ENCODE results near the gene PKIB. TPM values are rescaled to one million over a fixed set of nuclear protein-coding genes. Genes with fewer than 3 reads are reported as not detected.

Gene PKIB
- total and polyA plus RNA-seq, 10 of the 15 experiments (the other 5 are each of a cell fraction or from before 2014, with no cell fraction given) = 0.20 to 1.8 (median 0.87) TPM

DNA sequence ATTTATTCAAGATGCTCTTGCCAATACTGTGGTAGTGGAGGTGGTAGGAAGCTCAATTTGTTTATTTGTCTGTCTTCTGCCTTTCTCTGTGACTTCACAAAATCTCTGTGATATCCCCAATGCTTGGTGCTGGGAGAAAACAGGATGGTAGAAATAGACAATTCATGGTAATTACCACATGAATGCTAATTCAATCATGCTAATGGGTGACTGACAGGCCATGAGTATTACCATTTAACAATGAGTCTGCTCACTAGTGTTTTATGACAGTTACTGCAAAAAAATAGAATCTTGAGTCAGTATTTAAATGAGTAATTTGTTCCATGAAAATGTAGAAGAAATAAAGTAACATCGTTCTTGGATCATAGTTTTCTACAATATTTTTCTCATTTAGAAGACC lies 117.0 kb downstream of the PKIB start:
- H3K27ac ChIP-seq (ENCODE audit: control insufficient read depth, insufficient read depth) = no peak overlapping the region
- DNase-seq (ENCODE audit: low read depth, low spot score) (no peak), ATAC-seq (no peak), FAIRE-seq (no peak)
- no peak overlapping the region for H3K4me2 ChIP-seq (ENCODE audit: control insufficient read depth, insufficient read depth)
- no peak overlapping the region for H2AFZ ChIP-seq (ENCODE audit: control insufficient read depth, low read depth, low read length)
- in situ Hi-C loops (cut with MboI) (loop anchor here (5.0 kb wide), 1 partner anchor 585 kb away; no protein-coding TSS in a partner anchor), intact Hi-C loops (cut with micrococcal nuclease; ENCODE audit: unreplicated experiment) (loop anchor here (5.0 kb wide), 1 partner anchor 115 kb away; the partner anchor contains the start of gene PKIB)
- H3K36me3 ChIP-seq (ENCODE audit: control insufficient read depth in 2 of 2, insufficient read depth in 2 of 2, low read length in 1 of 2) = no peaks in the 10 kb centered on the region
- WGBS (ENCODE audit: insufficient coverage, insufficient replicate concordance, low lambda C conversion rate, missing lambda C conversion rate) = 0% methylated on average over 1 of the region's 1 CpG
- ChIA-PET POLR2A (interaction anchor here (1.0 to 1.4 kb wide), 4 partner anchors 12 to 111 kb away, joined by 3 to 4 read pairs (median 3); no protein-coding TSS in a partner anchor), SMC1A (ENCODE audit: uncharacterized antibody, unreplicated experiment) (interaction anchor here (0.8 to 13.0 kb wide), 20 partner anchors 11 to 255 kb away, joined by 3 to 237 read pairs (median 4); partner anchors contain the start of genes PKIB, SERINC1 and SMPDL3A), RAD21 (ENCODE audit: unreplicated experiment) (interaction anchor here (0.7 to 7.9 kb wide), 14 partner anchors 10 to 271 kb away, joined by 3 to 184 read pairs (median 8); partner anchors contain the start of gene PKIB), CTCF (interaction anchor here (0.6 to 23.5 kb wide), 32 partner anchors 9 to 987 kb away, joined by 3 to 640 read pairs (median 4); partner anchors contain the start of gene PKIB)
- no TSS peak for BruUV-seq (replicated peaks)
- H3K9me3 ChIP-seq (replicated peaks; ENCODE audit: control insufficient read depth, insufficient read depth, low read length) = no peaks in the 10 kb centered on the region
- no peaks in the 10 kb centered on the region for H4K20me1 ChIP-seq (ENCODE audit: control insufficient read depth, insufficient read depth)
- TF ChIP-seq, protein P1, sequence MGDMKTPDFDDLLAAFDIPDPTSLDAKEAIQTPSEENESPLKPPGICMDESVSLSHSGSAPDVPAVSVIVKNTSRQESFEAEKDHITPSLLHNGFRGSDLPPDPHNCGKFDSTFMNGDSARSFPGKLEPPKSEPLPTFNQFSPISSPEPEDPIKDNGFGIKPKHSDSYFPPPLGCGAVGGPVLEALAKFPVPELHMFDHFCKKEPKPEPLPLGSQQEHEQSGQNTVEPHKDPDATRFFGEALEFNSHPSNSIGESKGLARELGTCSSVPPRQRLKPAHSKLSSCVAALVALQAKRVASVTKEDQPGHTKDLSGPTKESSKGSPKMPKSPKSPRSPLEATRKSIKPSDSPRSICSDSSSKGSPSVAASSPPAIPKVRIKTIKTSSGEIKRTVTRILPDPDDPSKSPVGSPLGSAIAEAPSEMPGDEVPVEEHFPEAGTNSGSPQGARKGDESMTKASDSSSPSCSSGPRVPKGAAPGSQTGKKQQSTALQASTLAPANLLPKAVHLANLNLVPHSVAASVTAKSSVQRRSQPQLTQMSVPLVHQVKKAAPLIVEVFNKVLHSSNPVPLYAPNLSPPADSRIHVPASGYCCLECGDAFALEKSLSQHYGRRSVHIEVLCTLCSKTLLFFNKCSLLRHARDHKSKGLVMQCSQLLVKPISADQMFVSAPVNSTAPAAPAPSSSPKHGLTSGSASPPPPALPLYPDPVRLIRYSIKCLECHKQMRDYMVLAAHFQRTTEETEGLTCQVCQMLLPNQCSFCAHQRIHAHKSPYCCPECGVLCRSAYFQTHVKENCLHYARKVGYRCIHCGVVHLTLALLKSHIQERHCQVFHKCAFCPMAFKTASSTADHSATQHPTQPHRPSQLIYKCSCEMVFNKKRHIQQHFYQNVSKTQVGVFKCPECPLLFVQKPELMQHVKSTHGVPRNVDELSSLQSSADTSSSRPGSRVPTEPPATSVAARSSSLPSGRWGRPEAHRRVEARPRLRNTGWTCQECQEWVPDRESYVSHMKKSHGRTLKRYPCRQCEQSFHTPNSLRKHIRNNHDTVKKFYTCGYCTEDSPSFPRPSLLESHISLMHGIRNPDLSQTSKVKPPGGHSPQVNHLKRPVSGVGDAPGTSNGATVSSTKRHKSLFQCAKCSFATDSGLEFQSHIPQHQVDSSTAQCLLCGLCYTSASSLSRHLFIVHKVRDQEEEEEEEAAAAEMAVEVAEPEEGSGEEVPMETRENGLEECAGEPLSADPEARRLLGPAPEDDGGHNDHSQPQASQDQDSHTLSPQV (IDR thresholded peaks at IDR 0.05) = no peak
- TF ChIP-seq TCF7 (IDR thresholded peaks at IDR 0.05; ENCODE audit: borderline replicate concordance) = no peak
- TF ChIP-seq MEF2A (IDR thresholded peaks at IDR 0.05; ENCODE audit: insufficient read depth, low read depth, low read length) = no peak
- no peak for TF ChIP-seq MTA3 (IDR thresholded peaks at IDR 0.05; ENCODE audit: borderline replicate concordance, low read length)
- TF ChIP-seq, protein P2, sequence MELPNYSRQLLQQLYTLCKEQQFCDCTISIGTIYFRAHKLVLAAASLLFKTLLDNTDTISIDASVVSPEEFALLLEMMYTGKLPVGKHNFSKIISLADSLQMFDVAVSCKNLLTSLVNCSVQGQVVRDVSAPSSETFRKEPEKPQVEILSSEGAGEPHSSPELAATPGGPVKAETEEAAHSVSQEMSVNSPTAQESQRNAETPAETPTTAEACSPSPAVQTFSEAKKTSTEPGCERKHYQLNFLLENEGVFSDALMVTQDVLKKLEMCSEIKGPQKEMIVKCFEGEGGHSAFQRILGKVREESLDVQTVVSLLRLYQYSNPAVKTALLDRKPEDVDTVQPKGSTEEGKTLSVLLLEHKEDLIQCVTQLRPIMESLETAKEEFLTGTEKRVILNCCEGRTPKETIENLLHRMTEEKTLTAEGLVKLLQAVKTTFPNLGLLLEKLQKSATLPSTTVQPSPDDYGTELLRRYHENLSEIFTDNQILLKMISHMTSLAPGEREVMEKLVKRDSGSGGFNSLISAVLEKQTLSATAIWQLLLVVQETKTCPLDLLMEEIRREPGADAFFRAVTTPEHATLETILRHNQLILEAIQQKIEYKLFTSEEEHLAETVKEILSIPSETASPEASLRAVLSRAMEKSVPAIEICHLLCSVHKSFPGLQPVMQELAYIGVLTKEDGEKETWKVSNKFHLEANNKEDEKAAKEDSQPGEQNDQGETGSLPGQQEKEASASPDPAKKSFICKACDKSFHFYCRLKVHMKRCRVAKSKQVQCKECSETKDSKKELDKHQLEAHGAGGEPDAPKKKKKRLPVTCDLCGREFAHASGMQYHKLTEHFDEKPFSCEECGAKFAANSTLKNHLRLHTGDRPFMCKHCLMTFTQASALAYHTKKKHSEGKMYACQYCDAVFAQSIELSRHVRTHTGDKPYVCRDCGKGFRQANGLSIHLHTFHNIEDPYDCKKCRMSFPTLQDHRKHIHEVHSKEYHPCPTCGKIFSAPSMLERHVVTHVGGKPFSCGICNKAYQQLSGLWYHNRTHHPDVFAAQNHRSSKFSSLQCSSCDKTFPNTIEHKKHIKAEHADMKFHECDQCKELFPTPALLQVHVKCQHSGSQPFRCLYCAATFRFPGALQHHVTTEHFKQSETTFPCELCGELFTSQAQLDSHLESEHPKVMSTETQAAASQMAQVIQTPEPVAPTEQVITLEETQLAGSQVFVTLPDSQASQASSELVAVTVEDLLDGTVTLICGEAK (IDR thresholded peaks at IDR 0.05; ENCODE audit: borderline replicate concordance) = no peak
- TF ChIP-seq CREM (IDR thresholded peaks at IDR 0.05; ENCODE audit: low read depth) = no peak
- no peak for TF ChIP-seq SREBF2 (IDR thresholded peaks at IDR 0.05; ENCODE audit: low read length)
- TF ChIP-seq NR2C2 (IDR thresholded peaks at IDR 0.05; ENCODE audit: borderline replicate concordance, control insufficient read depth, insufficient read length, low read depth) = no peak
- TF ChIP-seq SP1 (IDR thresholded peaks at IDR 0.05; ENCODE audit: low read depth, low read length) = no peak
- TF ChIP-seq LARP7 (IDR thresholded peaks at IDR 0.05) = no peak
- H3K9ac ChIP-seq (ENCODE audit: control insufficient read depth, insufficient read depth, low read length) = no peak overlapping the region
- H3K4me1 ChIP-seq (ENCODE audit: control insufficient read depth, insufficient read depth, low read length) = no peaks in the 10 kb centered on the region
- H3K4me3 ChIP-seq = no peak overlapping the region
- H3K27me3 ChIP-seq (replicated peaks in 1 of 2; ENCODE audit: control insufficient read depth in 2 of 2, insufficient read depth in 2 of 2, low read length in 1 of 2) = no peaks in the 10 kb centered on the region; a peak in 1 of 4 replicates
- no peaks in the 10 kb centered on the region for H3K79me2 ChIP-seq (ENCODE audit: control insufficient read depth, insufficient read depth, low read length)

Data from GM12878 (cell line).